Activated T-helper 1 cell treated with anti-CD3 and anti-CD28 coated beads, Interleukin-2, amount 50 U/mL, for 16 hours (primary cell): ENCODE results near the gene GPX4.
A peak's percentile ranks its signal among the peaks of the same experiment; 100 is the strongest.

ENCODE experiments used
- DNase-seq, 2 donors: peaks; one replicate each; pipeline ENCODE4 v3.0.0-alpha.2; 2020; ENCODE audit warnings: low read depth in 1 of 2, low spot score in 1 of 2

The GPX4 gene

GRCh38 chr19:1102407-1103131, 1.2 kb upstream of the GPX4 start:
- peak in 1 of 2 donors; percentile 43 for DNase-seq

- DNase-seq, result no peak
Observed at GRCh38 chr19:1103132-1103707, 574 bp upstream of the GPX4 start.

- peak in 1 of 2 donors; percentile 67 for DNase-seq
Observed at GRCh38 chr19:1104311-1105007, 665 bp downstream of the GPX4 start.

GRCh38 chr19:1105008-1105872, 1.4 kb downstream of the GPX4 start:
- no peak for DNase-seq

GRCh38 chr19:1105873-1106840, 2.4 kb downstream of the GPX4 start:
- DNase-seq, result no peak

GRCh38 chr19:1106841-1107660, 3.3 kb downstream of the GPX4 start:
- no peak for DNase-seq

- DNase-seq, result no peak
Observed at GRCh38 chr19:1107661-1108261, 4.0 kb downstream of the GPX4 start.

- DNase-seq, result no peak
Observed at GRCh38 chr19:1108291-1109031, 4.7 kb downstream of the GPX4 start.

GRCh38 chr19:1109032-1109551, 5.3 kb downstream of the GPX4 start:
- DNase-seq, result no peak

GRCh38 chr19:1109697-1110671, 6.2 kb downstream of the GPX4 start:
- no peak for DNase-seq

GRCh38 chr19:1110809-1111640, 7.2 kb downstream of the GPX4 start:
- DNase-seq, result no peak

GRCh38 chr19:1111641-1112267, 8.0 kb downstream of the GPX4 start:
- DNase-seq, result no peak

GRCh38 chr19:1112268-1113029, 8.7 kb downstream of the GPX4 start:
- DNase-seq, result no peak

- DNase-seq, result peak; percentile 55 to 69
Observed at GRCh38 chr19:1113030-1113985, 9.5 kb downstream of the GPX4 start.
